Measurements from ENCODE around the gene IPCEF1. TPM values are rescaled to one million over a fixed set of nuclear protein-coding genes. Genes with fewer than 3 reads are reported as not detected.
A peak's percentile ranks its signal among the peaks of the same experiment; 100 is the strongest.
"Not testable (repeated sequence)": the region's sequence is repeated elsewhere in the genome, so short reads cannot be mapped to it uniquely, and the experiment has no call there.

The IPCEF1 gene
- total RNA-seq, 1 donor from 2014 or later = 2.2 TPM

DNA sequence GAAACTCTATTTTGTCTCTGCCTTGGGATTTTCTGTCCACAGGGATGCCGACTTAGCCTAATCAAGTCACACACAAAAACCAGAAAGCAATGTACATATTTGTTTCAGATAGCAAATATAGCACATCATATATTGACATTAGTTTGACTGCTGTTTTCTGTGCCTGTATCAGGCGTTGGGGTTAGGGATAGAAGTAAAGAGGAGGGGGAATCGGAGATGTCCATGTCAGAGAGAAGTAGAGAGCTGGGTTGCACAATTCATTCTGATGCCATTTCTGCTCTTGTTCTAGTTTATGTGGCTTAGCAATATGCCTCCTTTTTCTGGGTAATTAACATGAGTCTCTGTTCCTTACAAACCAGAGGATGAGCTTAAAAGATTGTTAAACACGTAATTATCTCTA lies 14.7 kb upstream of the IPCEF1 start:
- DNase-seq = no peak

DNA sequence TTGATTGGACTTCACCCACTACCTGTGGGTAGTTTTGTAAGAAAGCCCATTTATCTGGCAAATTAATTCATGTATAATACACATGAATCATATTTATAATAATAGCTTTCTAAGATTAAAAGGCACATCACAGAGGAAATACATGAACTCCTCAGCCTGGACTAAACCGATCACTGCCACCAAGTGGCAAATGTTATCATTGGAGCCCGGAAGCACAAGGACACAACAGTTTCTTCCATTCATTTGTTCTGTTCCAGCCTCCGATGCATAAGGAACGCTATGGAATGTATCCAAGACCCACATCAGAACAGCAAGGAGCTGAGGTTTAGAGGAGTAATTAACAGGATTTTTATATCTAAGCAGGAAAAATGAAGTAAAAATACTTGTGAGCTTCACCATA lies 13.9 kb upstream of the IPCEF1 start:
- DNase-seq = peak; percentile 61

DNA sequence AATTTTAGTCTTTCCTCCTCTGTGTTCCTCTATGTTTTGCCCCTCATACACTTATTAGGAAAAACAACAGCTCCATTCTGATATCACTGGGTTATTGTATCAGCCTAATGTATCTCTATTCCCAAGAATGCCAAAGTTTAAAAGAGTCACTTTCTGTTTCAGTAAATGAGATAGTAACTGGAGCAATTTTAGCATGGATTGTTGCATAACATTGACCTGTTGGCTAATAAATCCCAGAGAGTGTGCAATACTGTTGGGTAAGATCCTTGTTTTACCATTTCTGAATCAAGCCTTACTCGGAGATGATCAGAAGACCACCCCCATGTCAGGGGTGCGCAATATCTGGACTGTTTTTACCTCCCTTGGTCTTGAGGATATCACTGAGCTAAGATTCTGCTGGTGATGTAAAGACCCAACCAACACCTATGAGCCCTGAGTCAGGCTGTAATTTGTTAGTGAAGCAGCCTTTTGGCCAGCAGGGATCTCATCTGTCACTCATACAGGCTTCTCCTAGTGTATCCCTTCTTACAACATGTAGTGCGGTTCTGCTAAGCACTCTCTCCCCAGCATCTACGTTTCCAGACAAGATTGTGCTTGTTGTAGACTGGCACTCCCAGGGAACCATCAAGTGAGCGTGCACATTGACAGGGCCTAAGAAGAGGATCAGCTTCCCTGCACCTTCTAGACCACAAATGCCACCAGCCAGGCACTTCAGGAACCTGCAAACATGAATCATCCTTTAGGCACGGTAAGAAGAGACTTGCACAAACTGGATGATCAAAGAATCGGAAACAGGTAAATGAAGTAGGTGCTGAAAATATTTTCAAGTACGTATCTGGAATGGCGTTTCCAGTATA lies 11.5 kb upstream of the IPCEF1 start:
- DNase-seq = no peak

DNA sequence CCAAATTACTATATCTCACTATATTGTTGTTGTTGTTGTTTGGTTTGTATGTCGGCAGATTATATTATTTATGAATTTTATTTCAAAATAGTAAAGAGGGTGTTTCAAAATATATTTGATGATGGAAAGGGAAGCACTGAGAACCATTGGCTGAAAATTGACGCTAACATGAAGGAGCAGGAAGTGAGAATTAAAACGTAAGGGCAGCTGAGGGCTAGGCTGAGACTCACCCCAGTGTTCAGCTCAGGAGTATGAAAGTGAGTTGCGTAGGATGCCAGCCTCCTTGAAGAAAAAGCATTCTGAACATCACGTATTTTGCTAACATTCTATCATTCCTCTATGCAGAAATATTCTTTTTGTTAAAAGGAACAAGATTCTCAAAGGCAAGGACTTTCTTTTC lies 10.7 kb upstream of the IPCEF1 start:
- no peak for DNase-seq

DNA sequence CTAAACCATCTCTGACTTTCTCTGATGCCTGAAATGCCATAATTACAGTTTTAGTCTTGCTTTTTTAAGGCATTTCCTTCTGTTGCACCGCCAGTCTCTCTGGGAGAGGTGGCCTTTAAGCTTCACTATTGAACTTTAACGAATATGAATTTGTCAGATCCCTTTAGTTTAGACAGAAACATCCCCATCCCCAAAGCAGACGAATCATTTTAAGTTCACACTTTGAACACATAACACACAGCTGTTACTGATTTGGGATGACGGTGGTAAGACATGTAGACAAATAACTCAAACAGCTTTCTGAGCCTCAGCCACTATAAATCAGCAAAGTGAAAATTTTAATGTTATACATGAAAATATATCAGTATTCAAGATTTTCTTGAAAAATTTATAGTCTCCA lies 7.2 kb upstream of the IPCEF1 start:
- DNase-seq = no peak

DNA sequence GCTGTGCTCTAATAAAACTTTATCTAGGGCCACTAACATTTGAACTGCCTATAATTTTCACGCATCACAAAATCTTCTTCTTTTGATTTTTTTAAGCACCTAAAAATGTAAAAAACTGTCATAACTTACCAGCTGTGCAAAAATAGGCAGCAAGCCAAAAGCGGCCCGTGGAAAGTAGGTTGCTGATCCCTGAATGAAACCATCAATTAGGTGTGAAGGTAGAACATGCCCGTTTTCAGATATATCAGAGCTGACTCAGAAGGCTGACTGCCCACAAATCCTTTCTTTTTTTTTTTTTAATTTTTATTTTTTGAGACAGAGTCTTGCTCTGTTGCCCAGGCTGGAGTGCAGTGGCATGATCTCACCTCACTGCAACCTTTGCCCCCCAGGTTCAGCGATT lies 4.9 kb upstream of the IPCEF1 start:
- DNase-seq = no peak

DNA sequence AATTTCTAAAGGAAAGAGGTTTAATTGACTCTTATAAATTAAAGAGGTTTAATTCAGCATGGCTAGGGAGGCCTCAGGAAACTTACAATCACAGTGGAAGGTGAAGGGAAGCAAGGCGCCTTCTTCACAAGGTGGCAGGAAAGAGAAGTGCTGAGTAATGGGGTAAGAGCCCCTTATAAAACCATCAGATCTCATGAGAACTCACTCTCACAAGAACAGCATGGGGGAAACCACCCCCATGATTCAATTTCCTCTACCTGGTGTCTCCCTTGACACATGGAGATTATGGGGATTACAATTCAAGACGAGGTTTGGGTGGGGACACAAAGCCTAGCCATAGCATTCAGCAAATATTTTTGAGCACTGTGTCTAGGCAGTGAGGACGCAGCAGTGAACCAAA lies 3.9 kb upstream of the IPCEF1 start:
- DNase-seq = no peak

DNA sequence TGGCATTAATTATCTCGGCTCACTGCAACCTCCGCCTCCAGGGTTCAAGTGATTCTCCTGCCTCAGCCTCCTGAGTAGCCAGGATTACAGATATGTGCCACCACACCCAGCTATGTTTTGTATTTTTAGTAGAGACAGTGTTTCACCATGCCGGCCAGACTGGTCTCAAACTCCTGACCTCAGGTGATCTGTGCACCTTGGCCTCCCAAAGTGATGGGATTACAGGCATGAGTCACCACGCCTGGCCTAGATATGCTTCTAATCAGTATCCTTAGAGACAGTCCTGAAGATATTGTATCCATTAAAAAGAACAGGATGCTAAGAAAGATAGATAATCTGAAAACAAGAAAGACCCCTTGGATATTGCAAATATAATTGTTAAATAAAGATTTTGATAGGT lies 3.1 kb upstream of the IPCEF1 start:
- no peak for DNase-seq

DNA sequence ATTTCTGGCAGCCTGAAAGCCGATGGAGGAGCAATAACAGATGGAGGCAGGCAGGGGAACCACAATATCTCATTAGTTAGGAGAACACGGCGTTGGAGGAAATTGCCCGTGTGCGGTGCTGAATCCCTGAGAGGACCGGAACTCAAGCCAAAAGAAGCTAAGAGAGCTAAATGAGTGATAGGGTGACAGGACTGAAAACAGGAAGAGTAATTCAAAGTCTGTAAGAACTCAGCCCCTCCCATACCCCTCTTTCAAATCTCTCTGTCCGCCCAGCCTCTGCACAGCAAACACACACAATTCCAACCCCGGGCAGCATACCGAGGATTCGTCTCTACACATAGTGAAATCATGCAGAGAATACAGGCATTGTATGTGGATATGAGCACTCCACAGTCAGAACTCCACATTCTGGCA lies 2.6 kb upstream of the IPCEF1 start:
- DNase-seq = no peak

DNA sequence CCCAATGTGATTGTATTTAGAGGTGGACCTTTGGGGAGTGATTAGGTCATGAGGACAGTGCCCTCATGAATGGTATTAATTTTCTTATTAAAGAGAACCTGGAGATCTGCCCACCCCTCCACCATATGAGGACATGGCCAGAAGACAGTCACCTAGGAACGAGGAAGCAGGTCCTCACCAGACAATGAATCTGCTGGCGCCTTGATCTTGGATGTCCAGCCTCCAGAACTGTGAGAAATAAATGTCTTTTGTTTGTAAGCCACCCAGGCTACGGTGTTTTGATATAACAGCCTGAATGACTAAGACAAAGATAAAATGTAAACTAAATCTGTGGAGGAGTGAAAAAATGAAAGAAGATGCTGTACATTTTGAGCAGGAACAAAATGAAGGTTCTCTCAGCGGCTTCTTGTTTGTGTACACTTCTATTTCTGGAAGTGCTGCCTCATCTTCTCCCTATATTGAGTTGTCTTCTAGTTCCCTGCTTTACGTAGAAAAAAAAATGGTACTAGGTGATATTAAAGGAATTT lies 1.5 kb upstream of the IPCEF1 start:
- DNase-seq = no peak

DNA sequence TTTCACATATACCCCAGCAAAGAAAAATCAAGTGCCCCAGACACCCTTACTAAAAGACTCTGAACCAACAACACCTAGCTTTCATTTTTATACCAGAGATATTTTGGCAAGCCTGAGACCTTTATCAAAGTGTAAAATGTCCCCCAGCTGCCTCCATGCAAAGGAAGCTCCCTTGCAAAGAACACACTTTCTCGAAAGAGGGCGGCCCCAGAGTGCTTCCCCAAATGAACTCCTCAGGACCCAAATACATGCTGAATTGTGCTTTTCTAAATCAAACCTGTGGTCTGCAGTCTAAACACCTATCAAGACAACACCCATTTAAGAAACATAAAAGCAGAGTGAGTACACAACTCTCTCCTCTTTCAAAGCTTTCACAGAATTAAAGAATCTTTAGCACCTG lies 490 bp downstream of the IPCEF1 start:
- DNase-seq = no peak

DNA sequence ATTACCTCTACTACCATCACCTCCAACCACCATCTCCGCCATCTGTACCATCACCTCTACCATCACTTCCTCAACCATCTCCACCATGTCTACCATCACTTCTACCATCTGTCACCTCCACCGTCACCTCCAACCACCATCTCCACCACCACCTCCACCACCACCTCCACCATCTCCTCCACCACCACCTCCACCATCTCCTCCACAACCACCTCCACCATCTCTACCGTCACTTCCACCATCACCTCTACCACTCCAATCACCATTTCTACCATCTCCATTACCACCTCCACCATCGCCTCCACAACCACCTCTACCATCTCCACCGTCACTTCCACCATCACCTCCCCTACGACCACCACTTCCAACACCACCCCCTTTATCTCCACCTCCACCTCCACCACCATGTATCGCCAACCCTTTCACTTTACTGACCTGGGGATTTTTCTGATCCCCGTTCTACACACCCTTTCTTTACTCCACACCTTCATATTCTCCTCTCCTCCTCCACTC lies 2.3 kb downstream of the IPCEF1 start:
- DNase-seq = no peak

DNA sequence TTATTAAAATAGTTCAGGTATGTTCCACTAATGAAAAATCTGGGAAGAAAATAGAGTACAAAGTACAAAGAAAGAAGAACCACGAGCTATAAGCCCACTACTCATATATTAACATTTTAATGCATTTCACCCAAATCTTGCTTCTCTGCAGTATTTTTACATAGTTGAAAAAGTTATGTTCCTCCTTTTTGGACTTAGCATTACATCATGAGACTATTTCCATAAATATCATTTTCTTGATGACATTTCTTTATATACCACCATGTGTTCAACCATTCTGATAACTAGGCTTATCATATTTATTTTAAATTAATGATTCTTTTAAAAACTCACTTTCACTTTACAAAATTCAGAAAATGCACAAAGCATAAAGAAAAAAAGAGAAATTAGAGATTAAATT lies 3.0 kb downstream of the IPCEF1 start:
- no peak for DNase-seq

DNA sequence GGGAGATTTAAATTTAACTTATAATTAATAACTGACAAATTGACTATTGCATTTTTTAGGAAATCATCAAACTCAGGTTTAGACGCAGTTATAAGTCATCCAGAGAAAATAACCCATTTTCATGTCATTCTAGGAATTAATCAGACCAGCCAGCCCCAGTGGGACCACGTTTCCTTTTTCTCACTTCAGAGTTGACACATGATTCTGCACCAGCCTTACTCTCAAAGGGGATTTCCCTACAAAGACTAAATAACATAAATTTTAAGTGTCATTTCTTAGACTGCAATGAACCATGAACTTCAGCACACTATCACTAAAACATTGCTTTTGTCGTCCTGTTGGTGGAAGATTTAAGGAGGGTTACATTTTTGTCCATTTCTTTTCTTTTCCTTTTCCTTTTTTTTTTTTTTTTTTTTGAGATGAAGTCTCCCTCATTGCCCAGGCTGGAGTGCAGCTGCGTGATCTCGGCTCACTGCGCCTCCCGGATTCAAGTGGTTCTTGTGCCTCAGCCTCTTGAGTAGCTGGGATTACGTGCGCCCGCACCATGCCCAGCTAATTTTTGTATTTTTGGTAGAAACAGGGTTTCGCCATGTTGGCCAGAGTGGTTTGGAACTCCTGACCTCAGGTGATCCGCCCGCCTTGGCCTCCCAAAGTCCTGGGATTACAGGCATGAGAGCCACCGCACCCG lies 3.6 kb downstream of the IPCEF1 start:
- no peak for DNase-seq

DNA sequence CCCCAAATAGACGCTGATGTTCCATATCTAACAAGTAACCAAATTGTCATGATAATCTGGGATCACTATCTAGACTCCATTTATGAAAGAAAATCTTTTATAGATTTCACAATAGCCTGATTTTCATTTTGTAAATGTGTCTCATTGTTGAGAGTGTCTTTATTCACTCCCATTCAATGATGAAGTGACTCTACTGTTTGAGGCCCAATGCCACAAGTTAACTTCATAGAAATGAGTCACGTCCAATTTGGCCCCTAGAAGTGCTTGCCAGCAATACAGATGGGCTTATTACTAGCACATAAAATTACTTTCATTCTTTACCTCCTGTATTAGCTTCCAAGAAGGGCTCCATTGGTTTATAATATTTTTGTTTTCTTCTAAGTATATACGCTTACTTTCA lies 6.3 kb downstream of the IPCEF1 start:
- no peak for DNase-seq

DNA sequence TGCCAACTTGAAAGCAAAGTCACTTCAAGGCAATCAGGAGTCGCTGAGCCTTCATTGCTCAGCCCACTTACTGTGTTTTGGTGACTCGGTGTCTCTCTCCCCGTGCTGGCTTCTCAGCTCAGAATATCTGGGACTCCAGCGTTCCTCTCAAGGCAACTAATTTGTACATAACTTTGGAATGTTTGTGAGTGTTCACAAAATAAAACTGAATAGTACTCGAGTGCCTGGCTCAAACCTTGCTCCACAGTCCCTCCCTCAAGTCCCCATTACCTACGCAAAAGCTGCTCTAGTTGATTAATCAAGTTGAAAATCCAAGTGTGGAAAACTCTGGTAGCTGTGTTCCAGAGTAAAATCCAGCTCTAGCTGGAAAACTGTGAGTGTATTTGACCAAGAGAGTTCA lies 8.6 kb downstream of the IPCEF1 start:
- DNase-seq = no peak

DNA sequence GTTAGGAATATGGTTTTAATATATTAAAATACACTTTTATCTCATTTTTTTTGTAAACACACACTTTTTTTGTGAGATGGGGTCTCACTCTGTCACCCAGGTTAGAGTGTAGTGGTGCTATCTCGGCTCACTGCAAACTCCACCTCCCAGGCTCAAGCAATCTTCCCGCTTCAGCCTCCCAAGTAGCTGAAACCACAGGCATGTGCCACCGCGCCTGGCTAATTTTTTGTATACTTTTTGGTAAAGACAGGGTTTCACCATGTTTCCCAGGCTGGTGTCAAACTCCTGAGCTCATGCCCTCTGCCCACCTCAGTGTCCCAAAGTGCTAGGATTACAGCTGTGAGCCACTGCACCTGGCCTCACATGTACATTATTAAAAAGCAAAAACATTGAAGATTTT lies 10.8 kb downstream of the IPCEF1 start:
- DNase-seq = no peak

DNA sequence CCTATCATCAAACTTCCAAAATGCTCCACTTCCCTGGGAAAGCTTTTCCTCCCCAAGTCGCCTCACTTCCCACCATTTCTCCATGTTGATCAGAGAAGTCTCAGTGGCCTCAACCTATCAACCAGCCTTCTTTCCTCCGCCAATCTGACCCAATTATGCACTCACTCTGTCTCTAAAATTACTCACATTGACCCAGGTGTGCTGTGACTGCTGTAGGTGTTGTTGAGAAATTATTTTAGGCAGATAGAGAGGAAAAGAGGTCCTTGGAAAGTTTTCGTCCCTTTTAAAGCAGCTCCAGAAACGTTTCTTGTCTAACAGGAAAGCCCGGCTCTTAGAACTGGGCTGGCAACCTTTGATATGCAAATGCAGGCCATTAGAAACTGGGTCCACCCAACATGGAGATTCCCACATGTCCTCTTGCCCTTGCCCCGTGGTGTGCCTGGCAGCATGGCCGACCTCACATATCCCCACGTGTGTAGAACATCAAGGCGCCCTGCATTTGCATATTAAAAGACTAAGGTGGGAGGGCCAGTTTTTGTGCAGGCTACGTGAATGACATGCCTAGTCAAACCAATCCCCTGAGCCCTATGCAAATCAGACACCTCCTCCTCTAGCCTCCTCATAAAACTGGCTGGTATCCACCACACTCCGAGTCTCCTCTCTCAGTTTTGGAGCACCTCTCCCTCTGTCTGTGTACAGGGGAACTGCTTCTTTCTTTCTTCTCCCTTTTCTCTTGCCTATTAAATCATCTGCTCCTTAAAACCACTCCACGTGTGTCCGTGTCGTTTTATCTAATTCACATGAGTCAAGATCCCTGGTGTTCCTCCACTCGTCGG lies 12.9 kb downstream of the IPCEF1 start:
- no peak for DNase-seq

DNA sequence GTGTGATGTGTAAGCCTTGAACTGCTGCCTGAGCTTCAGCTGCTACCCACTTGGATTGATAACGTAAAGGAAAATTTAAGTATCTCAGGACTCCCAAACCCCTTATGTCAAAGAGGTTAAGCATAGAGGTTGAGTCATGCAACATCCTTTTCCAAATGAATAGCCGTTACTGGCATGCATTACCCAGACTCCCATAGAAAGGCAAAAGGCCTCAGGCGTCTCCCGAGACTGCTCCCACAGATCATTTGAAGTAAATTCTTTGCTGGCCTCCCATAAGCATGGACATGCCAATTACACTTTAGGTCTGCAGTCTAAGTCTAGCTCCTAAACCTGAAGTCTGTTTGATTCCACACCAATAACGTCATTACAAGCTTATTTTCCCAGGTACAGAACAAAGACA lies 14.7 kb downstream of the IPCEF1 start:
- peak; percentile 13 for DNase-seq

DNA sequence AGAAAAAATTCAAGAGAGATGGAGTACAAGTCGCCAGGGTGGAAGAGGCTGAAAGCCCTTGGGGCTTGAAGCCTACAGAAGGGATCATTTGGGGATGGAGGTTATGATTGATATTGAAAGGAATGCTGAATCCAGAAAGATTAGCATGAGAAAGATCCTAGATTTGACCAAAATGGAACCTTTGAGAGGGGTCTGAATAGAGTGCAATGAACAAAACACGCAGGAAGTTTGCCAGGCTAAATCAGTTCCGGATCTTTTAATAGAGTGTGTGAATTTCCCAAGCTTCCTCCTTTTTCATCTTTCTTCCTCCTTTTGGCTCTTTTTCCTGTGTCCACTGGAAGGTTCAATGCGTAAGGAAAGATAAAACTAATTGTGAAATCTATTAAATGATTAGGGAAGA lies 15.3 kb downstream of the IPCEF1 start:
- no peak for DNase-seq

DNA sequence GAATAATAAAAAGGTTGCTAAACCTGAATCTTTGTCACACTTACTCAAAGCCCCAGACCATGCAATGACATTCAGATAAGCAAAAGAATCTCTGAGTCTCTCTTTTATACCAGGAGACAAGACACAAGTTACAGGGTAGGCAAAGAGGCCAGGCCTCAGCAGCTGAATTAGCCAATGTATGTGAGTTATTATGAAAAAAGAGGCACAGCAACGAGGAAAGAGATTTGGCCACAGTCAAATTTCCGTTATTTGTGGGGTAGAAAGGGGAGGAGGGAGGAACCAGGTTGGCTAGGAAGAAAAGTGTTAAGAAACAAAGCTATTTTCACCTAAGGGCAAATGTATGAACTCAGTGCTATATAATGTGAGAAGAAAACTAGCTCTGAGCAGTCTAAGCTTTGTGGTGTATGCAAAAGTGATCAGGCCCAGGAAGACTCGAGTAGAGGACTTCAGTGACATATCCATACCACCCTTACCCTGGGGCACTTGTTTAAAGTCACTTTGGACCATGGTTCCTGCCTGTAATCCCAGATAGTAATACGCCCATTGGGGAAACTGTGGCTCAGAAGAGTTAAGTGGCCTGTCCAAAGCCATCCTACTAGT lies 19.1 kb downstream of the IPCEF1 start:
- no peak for DNase-seq

DNA sequence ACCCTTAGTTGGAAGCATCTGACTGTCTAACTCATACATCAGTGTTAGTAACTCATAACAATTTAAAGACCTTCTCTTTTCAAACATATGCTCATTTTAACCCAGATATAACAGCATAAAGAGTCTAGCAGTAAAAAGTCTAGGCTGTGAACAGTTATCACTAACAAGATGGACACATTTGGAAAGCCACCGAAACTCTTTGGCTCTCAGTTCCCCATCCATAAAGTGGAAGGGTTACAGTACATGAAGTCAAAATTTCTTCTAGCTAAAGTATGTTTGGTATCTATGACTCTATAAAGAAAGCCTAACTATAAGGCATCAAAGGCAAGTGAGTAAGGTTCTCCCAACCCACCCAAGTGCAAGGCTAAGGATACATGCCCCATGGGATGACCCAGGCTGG lies 22.5 kb downstream of the IPCEF1 start:
- not testable (repeated sequence) for DNase-seq

DNA sequence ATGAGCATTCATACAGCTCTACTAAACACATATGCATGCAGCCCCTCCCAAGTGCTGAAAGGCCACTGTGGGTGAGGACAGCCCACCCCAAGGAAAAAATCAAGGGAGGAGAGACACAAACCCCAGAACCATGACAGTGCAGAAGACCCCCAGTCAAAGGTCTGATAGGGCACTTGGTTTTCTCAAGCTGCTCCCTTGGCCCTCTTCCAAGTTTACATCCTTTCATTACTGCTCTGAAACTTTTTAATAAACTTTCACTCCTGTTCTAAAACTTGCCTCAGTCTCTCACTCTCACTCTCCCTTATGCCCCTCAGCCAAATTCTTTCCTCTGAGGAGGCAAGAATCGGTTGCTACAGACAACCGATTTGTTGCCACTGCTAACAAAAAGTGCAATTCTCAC lies 24.9 kb downstream of the IPCEF1 start:
- DNase-seq = no peak
